Ovary (tissue), 9 donors: ENCODE data around the gene TNIK. TPM values are rescaled to one million over a fixed set of nuclear protein-coding genes. Genes with fewer than 3 reads are reported as not detected.

ENCODE experiments used
- DNase-seq, 5 donors: peaks; one replicate each; pipeline ENCODE4 v3.0.0-alpha.2; 2019 to 2020
- H3K27ac ChIP-seq, 2 donors: fragments of 200-600 bp; one replicate each; pipeline versions ENCODE4 v1.5.1 to v1.8.0; 2019 to 2022
- H3K27me3 ChIP-seq: fragments of 200-600 bp; one replicate; pipeline ENCODE4 v1.8.0; 2022
- H3K36me3 ChIP-seq: fragments of 200-600 bp; sonication (generic); one replicate; pipeline ENCODE4 v1.5.1; 2019
- H3K4me1 ChIP-seq: one replicate; pipeline ENCODE4 v1.8.1; 2013; ENCODE audit warnings: mild to moderate bottlenecking, moderate library complexity; ENCODE audit not compliant: insufficient read depth
- H3K4me3 ChIP-seq: fragments of 200-600 bp; sonication (generic); one replicate; pipeline ENCODE4 v1.5.1; 2017
- H3K9me3 ChIP-seq, 2 donors: fragments of 200-600 bp in 1 of 2; sonication (generic) in 1 of 2; one replicate each; pipeline versions ENCODE4 v1.5.1 to v1.8.1; 2013 to 2019; ENCODE audit warnings: mild to moderate bottlenecking in 1 of 2, moderate library complexity in 1 of 2
- EP300 ChIP-seq: sonication (generic); formaldehyde crosslinking; IDR thresholded peaks from one replicate; pipeline ENCODE4 v1.6.1; 2017; ENCODE audit warnings: antibody characterized with exemption
- POLR2A ChIP-seq: fragments of 450-650 bp; IDR thresholded peaks from one replicate; pipeline ENCODE4 v1.6.1; 2017; ENCODE audit warnings: antibody characterized with exemption, mild to moderate bottlenecking, moderate library complexity
- WGBS, 3 donors: extraction: QIAGEN DNeasy Blood & Tissue Kit in 1 of 3; methylation state at CpG; one replicate each; pipeline versions ENCODE4 v1.1.5 to v1.1.7; 2013 to 2017; 5-methylcytosine and 5-hydroxymethylcytosine counted together
- intact Hi-C, 4 donors: fragments of 100-400 bp; cut with DNase I; formaldehyde crosslinking; loops; one replicate each; pipeline versions ENCODE4 v1.11.0 to v1.15.1; 2022 to 2023
- polyA plus RNA-seq, 2 donors: library from polyadenylated mRNA; stranded (reverse); fragments of 200-250 nt in 1 of 2; fragments of 350-450 nt in 1 of 2; fragmentation: Illumina TruSeq in 1 of 2; extraction: RNeasy Lipid Tissue Mini Kit (QIAGEN cat#74804) in 1 of 2; gene quantifications; one replicate each; pipeline ENCODE4 v1.2.3, GENCODE V29; 2013 to 2014
- total RNA-seq, 7 donors: library from RNA; depleted of rRNA in 2 of 7; stranded (reverse); fragments of >200 nt in 2 of 7; fragmentation: NEBNext Ultra II Directional in 3 of 7; extraction: Animal tissue kit (Norgen Biotek cat#: 25700) in 3 of 7; gene quantifications; one replicate each; pipeline versions ENCODE4 v1.1.0 to v1.2.4, GENCODE V29; 2016 to 2023
- TF ChIP-seq, protein P1 (sequence below), 3 donors: fragments of 450-650 bp in 2 of 3; fragments of 200-600 bp in 1 of 3; IDR thresholded peaks; one replicate each; pipeline versions ENCODE4 v1.5.1 to v1.8.0; 2016 to 2022; ENCODE audit warnings: antibody characterized with exemption in 3 of 3, mild to moderate bottlenecking in 1 of 3
- donor health status: DM: no; HTN: no; CAD: no; lungs with moderate emphysema.
- donor health status: DM: no; HTN: no; CAD: no.
- donor health status: Bipolar disorder and iron deficiency.
- donor health status: DM: yes; HTN: yes; CAD: no.
- donor health status: DM: no; HTN: no; CAD: no.
- donor health status: DM: yes; HTN: yes; CAD: no.

The TNIK gene
- total and polyA plus RNA-seq, 9 donors: 1.1 to 9.5 (median 4.5) TPM

DNA sequence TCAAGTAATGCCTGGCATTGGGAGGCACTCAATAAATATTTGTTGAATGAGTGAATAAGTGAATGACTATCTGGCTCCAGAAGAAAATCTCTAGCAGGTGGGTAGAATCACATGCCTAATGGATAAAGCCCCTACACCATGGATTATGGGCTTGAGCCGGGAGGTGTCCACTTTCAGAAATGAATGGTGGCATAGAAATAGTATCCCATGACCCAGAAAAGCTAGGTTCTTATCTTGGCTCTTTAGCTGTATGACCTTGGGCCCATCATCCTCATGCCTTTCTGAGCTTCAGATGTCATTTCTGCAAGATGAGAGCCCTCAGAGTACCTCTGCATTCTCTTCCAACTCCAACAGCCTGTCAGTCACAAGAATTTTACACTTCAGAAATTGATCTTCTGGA, 37.3 kb upstream of the TNIK start:
- H3K4me1 ChIP-seq: no peaks in the 10 kb centered on the region
- H3K36me3 ChIP-seq: no peaks in the 10 kb centered on the region
- no peaks in the 10 kb centered on the region for H3K9me3 ChIP-seq
- intact Hi-C loops: no loop called here
- no peak overlapping the region for H3K4me3 ChIP-seq
- H3K27ac ChIP-seq: no peak overlapping the region
- H3K27me3 ChIP-seq: no peaks in the 10 kb centered on the region
- DNase-seq: no peak
- TF ChIP-seq EP300: no peak
- no peak for TF ChIP-seq POLR2A
- TF ChIP-seq, protein P1, sequence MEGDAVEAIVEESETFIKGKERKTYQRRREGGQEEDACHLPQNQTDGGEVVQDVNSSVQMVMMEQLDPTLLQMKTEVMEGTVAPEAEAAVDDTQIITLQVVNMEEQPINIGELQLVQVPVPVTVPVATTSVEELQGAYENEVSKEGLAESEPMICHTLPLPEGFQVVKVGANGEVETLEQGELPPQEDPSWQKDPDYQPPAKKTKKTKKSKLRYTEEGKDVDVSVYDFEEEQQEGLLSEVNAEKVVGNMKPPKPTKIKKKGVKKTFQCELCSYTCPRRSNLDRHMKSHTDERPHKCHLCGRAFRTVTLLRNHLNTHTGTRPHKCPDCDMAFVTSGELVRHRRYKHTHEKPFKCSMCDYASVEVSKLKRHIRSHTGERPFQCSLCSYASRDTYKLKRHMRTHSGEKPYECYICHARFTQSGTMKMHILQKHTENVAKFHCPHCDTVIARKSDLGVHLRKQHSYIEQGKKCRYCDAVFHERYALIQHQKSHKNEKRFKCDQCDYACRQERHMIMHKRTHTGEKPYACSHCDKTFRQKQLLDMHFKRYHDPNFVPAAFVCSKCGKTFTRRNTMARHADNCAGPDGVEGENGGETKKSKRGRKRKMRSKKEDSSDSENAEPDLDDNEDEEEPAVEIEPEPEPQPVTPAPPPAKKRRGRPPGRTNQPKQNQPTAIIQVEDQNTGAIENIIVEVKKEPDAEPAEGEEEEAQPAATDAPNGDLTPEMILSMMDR (IDR thresholded peaks at IDR 0.05): no peak
- 87 to 90% (median 88%) methylated on average over 1 of the region's 1 CpG for WGBS, 3 donors

- Histone ChIP-seq H3K27ac (no peak overlapping the region), H3K9me3 (no peaks in the 10 kb centered on the region), H3K36me3 (no peaks in the 10 kb centered on the region), H3K4me1 (no peaks in the 10 kb centered on the region), H3K4me3 (no peak overlapping the region), H3K27me3 (no peaks in the 10 kb centered on the region)
- intact Hi-C loops: no loop called here
- DNase-seq: no peak
- no peak for TF ChIP-seq POLR2A
- TF ChIP-seq EP300: no peak
- TF ChIP-seq, protein P1 (IDR thresholded peaks at IDR 0.05): no peak
Observed at GRCh38 chr3:171495413-171495812, 35.2 kb upstream of the TNIK start.

GRCh38 chr3:171494457-171495109, 34.4 kb upstream of the TNIK start:
- no peaks in the 10 kb centered on the region for H3K36me3 ChIP-seq
- H3K27me3 ChIP-seq: no peaks in the 10 kb centered on the region
- no peak overlapping the region for H3K4me3 ChIP-seq
- no peaks in the 10 kb centered on the region for H3K9me3 ChIP-seq
- TF ChIP-seq POLR2A (no peak), EP300 (no peak)
- no peaks in the 10 kb centered on the region for H3K4me1 ChIP-seq
- whole genome bisulfite sequencing, 3 donors: 83 to 91% (median 91%) methylated on average over 4 of the region's 4 CpGs
- intact Hi-C loops: no loop called here
- DNase-seq: no peak
- H3K27ac ChIP-seq: no peak overlapping the region

DNA sequence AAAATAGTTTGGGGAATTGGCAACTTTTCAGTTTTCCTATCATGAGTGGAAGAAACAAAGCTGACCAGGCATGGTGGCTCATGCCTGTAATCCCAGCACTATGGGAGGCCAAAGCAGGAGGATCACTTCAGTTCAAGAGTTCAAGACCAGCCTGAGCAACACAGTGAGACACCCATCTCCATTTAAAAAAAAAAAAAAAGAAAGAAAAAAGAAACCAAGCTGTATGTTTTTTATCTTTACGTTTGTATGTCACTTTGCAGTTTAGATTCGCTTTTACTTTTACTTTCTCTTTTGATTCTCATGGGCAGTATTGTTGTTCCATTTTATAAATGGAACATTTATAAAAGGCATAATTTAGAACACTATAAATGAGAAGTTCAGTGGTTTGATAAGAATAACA, 31.2 kb upstream of the TNIK start:
- no peaks in the 10 kb centered on the region for H3K4me1 ChIP-seq
- DNase-seq: no peak
- TF ChIP-seq, protein P1 (IDR thresholded peaks at IDR 0.05): no peak
- TF ChIP-seq EP300 (no peak), POLR2A (no peak)
- no peaks in the 10 kb centered on the region for H3K9me3 ChIP-seq
- H3K4me3 ChIP-seq: no peak overlapping the region
- WGBS, 3 donors: 30 to 64% (median 34%) methylated on average over 2 of the region's 2 CpGs
- H3K27me3 ChIP-seq: no peaks in the 10 kb centered on the region
- intact Hi-C loops: no loop called here
- H3K36me3 ChIP-seq: no peaks in the 10 kb centered on the region
- H3K27ac ChIP-seq: no peak overlapping the region

- Histone ChIP-seq H3K27ac (no peak overlapping the region), H3K4me3 (no peak overlapping the region), H3K27me3 (no peaks in the 10 kb centered on the region), H3K9me3 (no peaks in the 10 kb centered on the region), H3K4me1 (no peaks in the 10 kb centered on the region), H3K36me3 (no peaks in the 10 kb centered on the region)
- TF ChIP-seq, protein P1 (IDR thresholded peaks at IDR 0.05): no peak
- TF ChIP-seq EP300: no peak
- TF ChIP-seq POLR2A: no peak
- intact Hi-C loops: no loop called here
- 82 to 84% (median 84%) methylated on average over 3 of the region's 3 CpGs for WGBS, 3 donors
- DNase-seq: no peak
Observed at GRCh38 chr3:171490901-171491300, 30.7 kb upstream of the TNIK start.
